HG03060 (cell line): ENCODE results near the gene KIFBP.
"Not testable (repeated sequence)": the region's sequence is repeated elsewhere in the genome, so short reads cannot be mapped to it uniquely, and the experiment has no call there.

ENCODE experiments used
- ATAC-seq: cut with Tn5 transposase; IDR thresholded peaks from one replicate; pipeline ENCODE4 v1.9.1; 2021; ENCODE audit warnings: low read depth, moderate number of reproducible peaks; ENCODE audit not compliant: unreplicated experiment

The KIFBP gene

GRCh38 chr10:68997211-68997610, 8.6 kb downstream of the KIFBP start:
- ATAC-seq: peak; percentile 6

- ATAC-seq: no peak
These were observed 16.2 kb downstream of the KIFBP start for GRCh38 chr10:69004821-69005220.

- no peak for ATAC-seq
These were observed 17.3 kb downstream of the KIFBP start for GRCh38 chr10:69005704-69006485.

GRCh38 chr10:69007260-69007659, 18.7 kb downstream of the KIFBP start:
- no peak for ATAC-seq

GRCh38 chr10:69009360-69009759, 20.8 kb downstream of the KIFBP start:
- ATAC-seq: no peak

- no peak for ATAC-seq
These were observed 21.6 kb downstream of the KIFBP start for GRCh38 chr10:69010151-69010640.

- not testable (repeated sequence) for ATAC-seq
These were observed 24.2 kb downstream of the KIFBP start for GRCh38 chr10:69012778-69013177.

- ATAC-seq: no peak
These were observed 25.6 kb downstream of the KIFBP start for GRCh38 chr10:69014171-69014570.

- no peak for ATAC-seq
These were observed 30.0 kb downstream of the KIFBP start for GRCh38 chr10:69018613-69019012.

- ATAC-seq: no peak
These were observed 34.0 kb downstream of the KIFBP start for GRCh38 chr10:69022611-69023010.

GRCh38 chr10:69025370-69025896, 36.8 kb downstream of the KIFBP start:
- ATAC-seq: no peak

- ATAC-seq: no peak
These were observed 44.7 kb downstream of the KIFBP start for GRCh38 chr10:69033256-69033655.

- ATAC-seq: no peak
These were observed 48.9 kb downstream of the KIFBP start for GRCh38 chr10:69037489-69037888.

GRCh38 chr10:69040904-69041303, 52.3 kb downstream of the KIFBP start:
- not testable (repeated sequence) for ATAC-seq

- ATAC-seq: no peak
These were observed 53.8 kb downstream of the KIFBP start for GRCh38 chr10:69042417-69042816.

GRCh38 chr10:69042838-69043237, 54.2 kb downstream of the KIFBP start:
- no peak for ATAC-seq

GRCh38 chr10:69043931-69044531, 55.4 kb downstream of the KIFBP start:
- ATAC-seq: peak; percentile 35

- peak; percentile 1 for ATAC-seq
These were observed 55.9 kb downstream of the KIFBP start for GRCh38 chr10:69044546-69044945.

GRCh38 chr10:69045441-69046300, 57.1 kb downstream of the KIFBP start:
- no peak for ATAC-seq

GRCh38 chr10:69047111-69047832, 58.7 kb downstream of the KIFBP start:
- no peak for ATAC-seq
